HepG2 (cell line): Measurements from ENCODE around the gene PGPEP1. TPM values are rescaled to one million over a fixed set of nuclear protein-coding genes. Genes with fewer than 3 reads are reported as not detected.

Source experiments
- ARNTL ChIP-seq: sonication (generic); formaldehyde crosslinking; IDR thresholded peaks from 2 replicates; pipeline ENCODE4 v1.4.0; 2020; ENCODE audit warnings: mild to moderate bottlenecking, missing genetic modification reagents
- DMAP1 ChIP-seq: IDR thresholded peaks from 2 replicates; pipeline ENCODE4 v1.6.1; 2016
- DNMT1 ChIP-seq: sonication (generic); formaldehyde crosslinking; IDR thresholded peaks from 2 replicates; pipeline ENCODE4 v1.5.1; 2020; ENCODE audit warnings: mild to moderate bottlenecking, missing genetic modification reagents
- DR1 ChIP-seq: sonication (generic); formaldehyde crosslinking; IDR thresholded peaks from 2 replicates; pipeline ENCODE4 v1.8.0; 2021; ENCODE audit warnings: mild to moderate bottlenecking, missing genetic modification reagents, inconsistent platforms
- E2F5 ChIP-seq: sonication (generic); formaldehyde crosslinking; conservative IDR thresholded peaks from 2 replicates; pipeline ENCODE4 v1.4.0; 2020; ENCODE audit warnings: missing genetic modification reagents
- FOXA1 ChIP-seq, 2 experiments: fragments of 450-650 bp in 1 of 2; sonication (generic) in 1 of 2; formaldehyde crosslinking in 1 of 2; IDR thresholded peaks; 2 replicates each; pipeline versions ENCODE4 v1.4.0 to v1.6.1; 2016 to 2020; ENCODE audit warnings: missing genetic modification reagents in 1 of 2
- HES4 ChIP-seq: sonication (generic); formaldehyde crosslinking; IDR thresholded peaks from 2 replicates; pipeline ENCODE4 v1.9.0; 2021; ENCODE audit warnings: mild to moderate bottlenecking, missing genetic modification reagents, borderline replicate concordance
- KLF16 ChIP-seq, 2 experiments: sonication (generic) in 1 of 2; formaldehyde crosslinking in 1 of 2; IDR thresholded peaks; 2 replicates each; pipeline versions ENCODE4 v1.6.1 to v1.8.0; 2016 to 2023; ENCODE audit warnings: missing genetic modification reagents in 2 of 2, missing compliant biosample characterization in 1 of 2
- KLF6 ChIP-seq: IDR thresholded peaks from 2 replicates; pipeline ENCODE4 v1.8.0; 2016; ENCODE audit warnings: missing biosample characterization, missing genetic modification reagents
- MXI1 ChIP-seq: IDR thresholded peaks from 3 replicates; pipeline ENCODE4 v1.6.1; 2012; ENCODE audit warnings: low read depth, low read length, inconsistent platforms, borderline replicate concordance
- NBN ChIP-seq: fragments of 450-650 bp; conservative IDR thresholded peaks from 2 replicates; pipeline ENCODE4 v1.6.1; 2017
- NFAT5 ChIP-seq: sonication (generic); formaldehyde crosslinking; IDR thresholded peaks from 2 replicates; pipeline ENCODE4 v1.4.0; 2020; ENCODE audit warnings: missing genetic modification reagents
- NFYC ChIP-seq: IDR thresholded peaks from 2 replicates; pipeline ENCODE4 v1.6.1; 2016; ENCODE audit warnings: missing genetic modification reagents, missing compliant biosample characterization
- SIN3B ChIP-seq: fragments of 150-350 bp; IDR thresholded peaks from 2 replicates; pipeline ENCODE4 v1.6.1; 2014; ENCODE audit warnings: low read length
- YEATS2 ChIP-seq: sonication (generic); formaldehyde crosslinking; IDR thresholded peaks from 2 replicates; pipeline ENCODE4 v1.4.0; 2020; ENCODE audit warnings: missing genetic modification reagents, borderline replicate concordance
- ZBTB42 ChIP-seq: sonication (generic); formaldehyde crosslinking; IDR thresholded peaks from 2 replicates; pipeline ENCODE4 v1.5.0; 2020; ENCODE audit warnings: mild to moderate bottlenecking, missing genetic modification reagents
- ZEB1 ChIP-seq: IDR thresholded peaks from 2 replicates; pipeline ENCODE4 v1.6.1; 2012; ENCODE audit warnings: mild to moderate bottlenecking, low read depth, inconsistent platforms; ENCODE audit not compliant: insufficient replicate concordance
- ZFP36L1 ChIP-seq: sonication (generic); formaldehyde crosslinking; IDR thresholded peaks from 2 replicates; pipeline ENCODE4 v1.8.0; 2022; ENCODE audit warnings: mild to moderate bottlenecking, missing genetic modification reagents, moderate library complexity
- ZMAT3 ChIP-seq: sonication (generic); formaldehyde crosslinking; conservative IDR thresholded peaks from 2 replicates; pipeline ENCODE4 v1.7.0; 2021; ENCODE audit warnings: missing genetic modification reagents
- ZNF256 ChIP-seq: sonication (generic); formaldehyde crosslinking; conservative IDR thresholded peaks from 2 replicates; pipeline ENCODE4 v1.4.0; 2020; ENCODE audit warnings: missing genetic modification reagents
- ZNF550 ChIP-seq: sonication (generic); formaldehyde crosslinking; IDR thresholded peaks from 2 replicates; pipeline ENCODE4 v1.4.0; 2020; ENCODE audit warnings: mild to moderate bottlenecking, missing genetic modification reagents, borderline replicate concordance
- ZSCAN21 ChIP-seq: sonication (generic); formaldehyde crosslinking; IDR thresholded peaks from 2 replicates; pipeline ENCODE4 v1.8.0; 2022; ENCODE audit warnings: mild to moderate bottlenecking, missing genetic modification reagents, moderate library complexity, borderline replicate concordance
- ZSCAN31 ChIP-seq: sonication (generic); formaldehyde crosslinking; IDR thresholded peaks from 2 replicates; pipeline ENCODE4 v1.5.0; 2020; ENCODE audit warnings: low read depth, mild to moderate bottlenecking, missing genetic modification reagents
- polyA plus RNA-seq, 8 experiments: library from polyadenylated mRNA; depleted of rRNA in 3 of 8; stranded (reverse) in 7 of 8; unstranded in 1 of 8; fragments of >200 nt; fragmentation: Illumina TruSeq in 4 of 8; extraction: Trizol in 4 of 8; gene quantifications; 2 replicates each; pipeline versions ENCODE4 v1.2.1 to v1.2.3, GENCODE V29; 2011 to 2016; ENCODE audit warnings: low read depth in 4 of 8, missing spikeins in 1 of 8, mixed read lengths in 1 of 8; ENCODE audit not compliant: insufficient read depth in 1 of 8
- total RNA-seq, 5 experiments: library from RNA; depleted of rRNA; stranded (reverse); fragments of >200 nt; fragmentation: Illumina TruSeq; extraction: Trizol; gene quantifications; 2 replicates each; pipeline ENCODE4 v1.2.3, GENCODE V29; 2016; ENCODE audit warnings: low read depth in 1 of 5
- TF ChIP-seq, protein P1 (sequence below): IDR thresholded peaks from 2 replicates; pipeline ENCODE4 v1.6.1; 2016; ENCODE audit warnings: control low read depth

The PGPEP1 gene
- total and polyA plus RNA-seq, 2 of the 13 experiments (the other 11 are each of a cell fraction or from before 2014, with no cell fraction given): 53.1 to 56.6 TPM

- TF ChIP-seq ZSCAN31 (CRISPR knock-in tag): peak; percentile 80; the same call in 1 of the 2 replicates
- peak; percentile 80; the same call in 1 of the 2 replicates for TF ChIP-seq YEATS2 (CRISPR knock-in tag)
- peak; percentile 21; the same call in 1 of the 2 replicates for TF ChIP-seq DR1 (CRISPR knock-in tag)
- TF ChIP-seq ZNF256 (CRISPR knock-in tag): 0 out of 2 replicates have a peak, but pooled peaks have one; percentile 9
- TF ChIP-seq ZNF550 (CRISPR knock-in tag): no peak
- 0 out of 2 replicates have a peak, but pooled peaks have one; percentile 61 for TF ChIP-seq DNMT1 (CRISPR knock-in tag)
- peak; percentile 89; the same call in 1 of the 2 replicates for TF ChIP-seq HES4 (CRISPR knock-in tag)
- TF ChIP-seq ZEB1: no peak
- peak; percentile 87; the same call in 2 of the 3 replicates for TF ChIP-seq MXI1
- peak; percentile 84 for TF ChIP-seq DMAP1 (CRISPR knock-in tag)
- TF ChIP-seq NFAT5 (CRISPR knock-in tag): peak; percentile 64; the same call in 1 of the 2 replicates
- TF ChIP-seq SIN3B: no peak; the same call in 1 of the 2 replicates
- TF ChIP-seq NFYC (CRISPR knock-in tag): peak; percentile 94
- 0 out of 2 replicates have a peak, but pooled peaks have one; percentile 51 for TF ChIP-seq ZFP36L1 (CRISPR knock-in tag)
- peak; percentile 74 for TF ChIP-seq KLF6 (CRISPR knock-in tag)
- no peak for TF ChIP-seq FOXA1 (IDR thresholded peaks at IDR 0.05)
- TF ChIP-seq FOXA1 (CRISPR knock-in tag; IDR thresholded peaks at IDR 0.05): 0 out of 2 replicates have a peak, but pooled peaks have one; percentile 5
- peak in 1 of 2 experiments; percentile 37; a peak in 1 of 4 replicates for TF ChIP-seq KLF16 (CRISPR knock-in tag; IDR thresholded peaks at IDR 0.05)
- peak; percentile 78 for TF ChIP-seq ARNTL
- TF ChIP-seq ZMAT3 (CRISPR knock-in tag): peak; percentile 80
- TF ChIP-seq ZBTB42: peak; percentile 46; the same call in 1 of the 2 replicates
- TF ChIP-seq, protein P1, sequence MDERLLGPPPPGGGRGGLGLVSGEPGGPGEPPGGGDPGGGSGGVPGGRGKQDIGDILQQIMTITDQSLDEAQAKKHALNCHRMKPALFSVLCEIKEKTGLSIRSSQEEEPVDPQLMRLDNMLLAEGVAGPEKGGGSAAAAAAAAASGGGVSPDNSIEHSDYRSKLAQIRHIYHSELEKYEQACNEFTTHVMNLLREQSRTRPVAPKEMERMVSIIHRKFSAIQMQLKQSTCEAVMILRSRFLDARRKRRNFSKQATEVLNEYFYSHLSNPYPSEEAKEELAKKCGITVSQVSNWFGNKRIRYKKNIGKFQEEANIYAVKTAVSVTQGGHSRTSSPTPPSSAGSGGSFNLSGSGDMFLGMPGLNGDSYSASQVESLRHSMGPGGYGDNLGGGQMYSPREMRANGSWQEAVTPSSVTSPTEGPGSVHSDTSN (CRISPR knock-in tag): peak; percentile 85
- TF ChIP-seq ZSCAN21 (CRISPR knock-in tag): peak; percentile 79
- TF ChIP-seq NBN: no peak
- peak; percentile 97; the same call in 1 of the 2 replicates for TF ChIP-seq E2F5
Measured at GRCh38 chr19:18322759-18323460, 17.5 kb upstream of the PGPEP1 start, which contains the start of gene LSM4 (continued).
